ENCODE data around the gene EYA3. TPM values are rescaled to one million over a fixed set of nuclear protein-coding genes. Genes with fewer than 3 reads are reported as not detected.

Gene EYA3
- total and polyA plus RNA-seq, 10 of the 15 experiments (the other 5 are each of a cell fraction or from before 2014, with no cell fraction given) = 13.0 to 46.6 (median 23.4) TPM

DNA sequence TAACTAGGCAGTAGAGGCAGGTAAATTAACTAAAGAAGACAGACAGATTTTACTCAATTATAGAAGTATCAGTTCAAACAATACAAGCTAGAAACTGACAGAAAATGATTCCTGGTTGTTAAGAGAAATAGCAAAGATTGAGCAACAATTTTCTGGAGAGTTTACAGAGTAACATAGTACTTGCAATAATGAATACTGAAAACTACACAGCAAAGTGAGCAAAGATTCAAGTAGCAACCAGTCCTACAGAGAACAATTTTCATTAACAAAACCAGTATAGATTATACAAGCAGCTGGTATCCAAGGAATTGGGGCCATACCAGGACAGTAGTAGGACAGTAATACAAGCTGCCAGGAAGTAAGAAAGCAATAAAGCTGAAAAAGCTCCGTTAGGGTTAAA, 37.6 kb downstream of the EYA3 start (continued):
- TF ChIP-seq, protein P1, sequence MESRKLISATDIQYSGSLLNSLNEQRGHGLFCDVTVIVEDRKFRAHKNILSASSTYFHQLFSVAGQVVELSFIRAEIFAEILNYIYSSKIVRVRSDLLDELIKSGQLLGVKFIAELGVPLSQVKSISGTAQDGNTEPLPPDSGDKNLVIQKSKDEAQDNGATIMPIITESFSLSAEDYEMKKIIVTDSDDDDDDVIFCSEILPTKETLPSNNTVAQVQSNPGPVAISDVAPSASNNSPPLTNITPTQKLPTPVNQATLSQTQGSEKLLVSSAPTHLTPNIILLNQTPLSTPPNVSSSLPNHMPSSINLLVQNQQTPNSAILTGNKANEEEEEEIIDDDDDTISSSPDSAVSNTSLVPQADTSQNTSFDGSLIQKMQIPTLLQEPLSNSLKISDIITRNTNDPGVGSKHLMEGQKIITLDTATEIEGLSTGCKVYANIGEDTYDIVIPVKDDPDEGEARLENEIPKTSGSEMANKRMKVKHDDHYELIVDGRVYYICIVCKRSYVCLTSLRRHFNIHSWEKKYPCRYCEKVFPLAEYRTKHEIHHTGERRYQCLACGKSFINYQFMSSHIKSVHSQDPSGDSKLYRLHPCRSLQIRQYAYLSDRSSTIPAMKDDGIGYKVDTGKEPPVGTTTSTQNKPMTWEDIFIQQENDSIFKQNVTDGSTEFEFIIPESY (IDR thresholded peaks at IDR 0.05) = no peak

DNA sequence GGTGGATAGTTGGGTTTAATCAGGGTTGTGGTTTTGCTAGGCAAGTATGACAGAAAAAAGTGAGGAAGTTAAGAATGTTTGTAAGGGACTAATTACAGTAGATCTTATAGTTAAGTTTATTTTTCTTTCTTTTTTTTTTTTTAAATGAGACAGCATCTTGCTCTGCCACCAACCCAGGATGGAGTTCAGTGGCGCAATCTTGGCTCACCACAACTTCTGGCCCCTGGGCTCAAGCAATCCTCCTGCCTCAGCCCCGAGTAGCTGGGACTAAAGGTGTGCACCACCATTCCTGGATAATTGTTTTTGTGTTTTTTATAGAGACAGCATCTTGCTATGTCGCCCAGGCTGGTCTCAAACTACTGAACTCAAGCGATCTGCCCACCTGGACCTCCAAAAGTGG, 41.7 kb downstream of the EYA3 start:
- CTCF ChIA-PET = interaction anchor here (0.5 kb wide), 1 partner anchor 1020 kb away, joined by 3 read pairs; no protein-coding TSS in a partner anchor
- FAIRE-seq = no peak

More for the DNA sequence above, 41.7 kb downstream of the EYA3 start:
- ATAC-seq (no peak), DNase-seq (ENCODE audit: low read depth, low spot score) (no peak)
- H3K4me1 ChIP-seq (ENCODE audit: control insufficient read depth, insufficient read depth, low read length) = no peaks in the 10 kb centered on the region
- SMC1A ChIA-PET (ENCODE audit: uncharacterized antibody, unreplicated experiment) = no interaction called here
- no peaks in the 10 kb centered on the region for H3K27me3 ChIP-seq (replicated peaks in 1 of 2; ENCODE audit: control insufficient read depth in 2 of 2, insufficient read depth in 2 of 2, low read length in 1 of 2)
- no peaks in the 10 kb centered on the region for H4K20me1 ChIP-seq (ENCODE audit: control insufficient read depth, insufficient read depth)
- POLR2A ChIA-PET = interaction anchor here (0.5 kb wide), 1 partner anchor 70 kb away, joined by 5 read pairs; no protein-coding TSS in a partner anchor
- H3K9ac ChIP-seq (ENCODE audit: control insufficient read depth, insufficient read depth, low read length) = no peak overlapping the region
- TF ChIP-seq, protein P2, sequence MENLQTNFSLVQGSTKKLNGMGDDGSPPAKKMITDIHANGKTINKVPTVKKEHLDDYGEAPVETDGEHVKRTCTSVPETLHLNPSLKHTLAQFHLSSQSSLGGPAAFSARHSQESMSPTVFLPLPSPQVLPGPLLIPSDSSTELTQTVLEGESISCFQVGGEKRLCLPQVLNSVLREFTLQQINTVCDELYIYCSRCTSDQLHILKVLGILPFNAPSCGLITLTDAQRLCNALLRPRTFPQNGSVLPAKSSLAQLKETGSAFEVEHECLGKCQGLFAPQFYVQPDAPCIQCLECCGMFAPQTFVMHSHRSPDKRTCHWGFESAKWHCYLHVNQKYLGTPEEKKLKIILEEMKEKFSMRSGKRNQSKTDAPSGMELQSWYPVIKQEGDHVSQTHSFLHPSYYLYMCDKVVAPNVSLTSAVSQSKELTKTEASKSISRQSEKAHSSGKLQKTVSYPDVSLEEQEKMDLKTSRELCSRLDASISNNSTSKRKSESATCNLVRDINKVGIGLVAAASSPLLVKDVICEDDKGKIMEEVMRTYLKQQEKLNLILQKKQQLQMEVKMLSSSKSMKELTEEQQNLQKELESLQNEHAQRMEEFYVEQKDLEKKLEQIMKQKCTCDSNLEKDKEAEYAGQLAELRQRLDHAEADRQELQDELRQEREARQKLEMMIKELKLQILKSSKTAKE (IDR thresholded peaks at IDR 0.05; ENCODE audit: low read depth, poor library complexity, severe bottlenecking) = no peak
- TF ChIP-seq HDAC2 (IDR thresholded peaks at IDR 0.05) = no peak
- no peak for TF ChIP-seq GABPA (IDR thresholded peaks at IDR 0.05; ENCODE audit: low read depth)
- TF ChIP-seq, protein P3, sequence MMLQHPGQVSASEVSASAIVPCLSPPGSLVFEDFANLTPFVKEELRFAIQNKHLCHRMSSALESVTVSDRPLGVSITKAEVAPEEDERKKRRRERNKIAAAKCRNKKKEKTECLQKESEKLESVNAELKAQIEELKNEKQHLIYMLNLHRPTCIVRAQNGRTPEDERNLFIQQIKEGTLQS (IDR thresholded peaks at IDR 0.05; ENCODE audit: borderline replicate concordance, extremely low read depth, low read depth, low read length) = no peak
- no peak for TF ChIP-seq FOS (IDR thresholded peaks at IDR 0.05; ENCODE audit: borderline replicate concordance, extremely low read depth, insufficient read length)
- TF ChIP-seq EED (IDR thresholded peaks at IDR 0.05; ENCODE audit: low read depth) = no peak
- no peak for TF ChIP-seq JUNB (IDR thresholded peaks at IDR 0.05)
- TF ChIP-seq YY1 (IDR thresholded peaks at IDR 0.05; ENCODE audit: low read depth, low read length) = no peak
- no peak for TF ChIP-seq NR2F1 (conservative IDR thresholded peaks at IDR 0.05)
- TF ChIP-seq, protein P4, sequence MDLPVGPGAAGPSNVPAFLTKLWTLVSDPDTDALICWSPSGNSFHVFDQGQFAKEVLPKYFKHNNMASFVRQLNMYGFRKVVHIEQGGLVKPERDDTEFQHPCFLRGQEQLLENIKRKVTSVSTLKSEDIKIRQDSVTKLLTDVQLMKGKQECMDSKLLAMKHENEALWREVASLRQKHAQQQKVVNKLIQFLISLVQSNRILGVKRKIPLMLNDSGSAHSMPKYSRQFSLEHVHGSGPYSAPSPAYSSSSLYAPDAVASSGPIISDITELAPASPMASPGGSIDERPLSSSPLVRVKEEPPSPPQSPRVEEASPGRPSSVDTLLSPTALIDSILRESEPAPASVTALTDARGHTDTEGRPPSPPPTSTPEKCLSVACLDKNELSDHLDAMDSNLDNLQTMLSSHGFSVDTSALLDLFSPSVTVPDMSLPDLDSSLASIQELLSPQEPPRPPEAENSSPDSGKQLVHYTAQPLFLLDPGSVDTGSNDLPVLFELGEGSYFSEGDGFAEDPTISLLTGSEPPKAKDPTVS (IDR thresholded peaks at IDR 0.05; ENCODE audit: low read depth, low read length) = no peak
- TF ChIP-seq, protein P5, sequence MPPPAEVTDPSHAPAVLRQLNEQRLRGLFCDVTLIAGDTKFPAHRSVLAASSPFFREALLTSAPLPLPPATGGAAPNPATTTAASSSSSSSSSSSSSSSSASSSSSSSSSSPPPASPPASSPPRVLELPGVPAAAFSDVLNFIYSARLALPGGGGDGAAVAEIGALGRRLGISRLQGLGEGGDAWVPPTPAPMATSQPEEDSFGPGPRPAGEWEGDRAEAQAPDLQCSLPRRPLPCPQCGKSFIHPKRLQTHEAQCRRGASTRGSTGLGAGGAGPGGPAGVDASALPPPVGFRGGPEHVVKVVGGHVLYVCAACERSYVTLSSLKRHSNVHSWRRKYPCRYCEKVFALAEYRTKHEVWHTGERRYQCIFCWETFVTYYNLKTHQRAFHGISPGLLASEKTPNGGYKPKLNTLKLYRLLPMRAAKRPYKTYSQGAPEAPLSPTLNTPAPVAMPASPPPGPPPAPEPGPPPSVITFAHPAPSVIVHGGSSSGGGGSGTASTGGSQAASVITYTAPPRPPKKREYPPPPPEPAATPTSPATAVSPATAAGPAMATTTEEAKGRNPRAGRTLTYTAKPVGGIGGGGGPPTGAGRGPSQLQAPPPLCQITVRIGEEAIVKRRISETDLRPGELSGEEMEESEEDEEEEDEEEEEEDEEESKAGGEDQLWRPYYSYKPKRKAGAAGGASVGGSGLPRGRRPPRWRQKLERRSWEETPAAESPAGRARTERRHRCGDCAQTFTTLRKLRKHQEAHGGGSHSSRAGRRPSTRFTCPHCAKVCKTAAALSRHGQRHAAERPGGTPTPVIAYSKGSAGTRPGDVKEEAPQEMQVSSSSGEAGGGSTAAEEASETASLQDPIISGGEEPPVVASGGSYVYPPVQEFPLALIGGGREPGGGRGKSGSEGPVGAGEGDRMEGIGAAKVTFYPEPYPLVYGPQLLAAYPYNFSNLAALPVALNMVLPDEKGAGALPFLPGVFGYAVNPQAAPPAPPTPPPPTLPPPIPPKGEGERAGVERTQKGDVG (CRISPR knock-in tag; IDR thresholded peaks at IDR 0.05) = no peak
- in situ Hi-C loops (cut with MboI) = no loop called here
- H3K79me2 ChIP-seq (ENCODE audit: control insufficient read depth, insufficient read depth, low read length) = no peaks in the 10 kb centered on the region
- intact Hi-C loops (cut with micrococcal nuclease; ENCODE audit: unreplicated experiment) = no loop called here
- H3K4me2 ChIP-seq (ENCODE audit: control insufficient read depth, insufficient read depth) = no peak overlapping the region
- WGBS (ENCODE audit: insufficient coverage, insufficient replicate concordance, low lambda C conversion rate, missing lambda C conversion rate) = 100% methylated on average over 4 of the region's 4 CpGs
- H3K4me3 ChIP-seq = no peak overlapping the region
- H2AFZ ChIP-seq (ENCODE audit: control insufficient read depth, low read depth, low read length) = no peak overlapping the region
- no TSS peak for BruUV-seq (replicated peaks)
- no peak overlapping the region for H3K27ac ChIP-seq (ENCODE audit: control insufficient read depth, insufficient read depth)
- H3K36me3 ChIP-seq (ENCODE audit: control insufficient read depth in 2 of 2, insufficient read depth in 2 of 2, low read length in 1 of 2) = peaks cover 0 to 15% of the 10 kb centered on the region in 2 experiments; a peak in 3 of 4 replicates
- no peaks in the 10 kb centered on the region for H3K9me3 ChIP-seq (replicated peaks; ENCODE audit: control insufficient read depth, insufficient read depth, low read length)
- RAD21 ChIA-PET (ENCODE audit: unreplicated experiment) = no interaction called here
